Endothelial cell (in vitro differentiated cells): ENCODE results near the gene EOGT. TPM values are rescaled to one million over a fixed set of nuclear protein-coding genes. Genes with fewer than 3 reads are reported as not detected.

ENCODE experiments used
- DNase-seq: peaks from one replicate; pipeline ENCODE4 v3.0.0; 2021; ENCODE audit warnings: low spot score
- H3K27ac Mint-ChIP-seq: one replicate; pipeline ENCODE4 v1.8.0; 2021; ENCODE audit warnings: mixed read lengths, inconsistent platforms; ENCODE audit not compliant: unreplicated experiment
- H3K27me3 Mint-ChIP-seq: one replicate; pipeline ENCODE4 v1.8.0; 2021; ENCODE audit warnings: mild to moderate bottlenecking, moderate library complexity, mixed read lengths, inconsistent platforms; ENCODE audit not compliant: unreplicated experiment
- H3K36me3 Mint-ChIP-seq: one replicate; pipeline ENCODE4 v1.8.0; 2021; ENCODE audit warnings: mild to moderate bottlenecking, low read depth, mixed read lengths, inconsistent platforms; ENCODE audit not compliant: unreplicated experiment
- H3K4me1 Mint-ChIP-seq: one replicate; pipeline ENCODE4 v1.8.0; 2021; ENCODE audit warnings: mild to moderate bottlenecking, mixed read lengths, inconsistent platforms; ENCODE audit not compliant: unreplicated experiment
- H3K4me3 Mint-ChIP-seq: one replicate; pipeline ENCODE4 v1.8.0; 2021; ENCODE audit warnings: mild to moderate bottlenecking, mixed read lengths, inconsistent platforms; ENCODE audit not compliant: unreplicated experiment
- H3K9me3 Mint-ChIP-seq: one replicate; pipeline ENCODE4 v1.8.0; 2021; ENCODE audit warnings: mixed read lengths, inconsistent platforms; ENCODE audit not compliant: unreplicated experiment
- total RNA-seq: library from RNA; stranded (reverse); fragmentation: NEBNext Ultra II Directional; extraction: Animal tissue kit (Norgen Biotek cat#: 25700); gene quantifications from one replicate; pipeline ENCODE4 v1.2.1, GENCODE V29; 2021; ENCODE audit not compliant: unreplicated experiment
- TF ChIP-seq, protein P1 (sequence below): fragments of 200-600 bp; sonication (generic); IDR thresholded peaks from one replicate; pipeline ENCODE4 v1.5.0; 2021; ENCODE audit warnings: antibody characterized with exemption; ENCODE audit not compliant: unreplicated experiment

Gene EOGT
- total RNA-seq, 1 donor from 2014 or later: 165 TPM

DNA sequence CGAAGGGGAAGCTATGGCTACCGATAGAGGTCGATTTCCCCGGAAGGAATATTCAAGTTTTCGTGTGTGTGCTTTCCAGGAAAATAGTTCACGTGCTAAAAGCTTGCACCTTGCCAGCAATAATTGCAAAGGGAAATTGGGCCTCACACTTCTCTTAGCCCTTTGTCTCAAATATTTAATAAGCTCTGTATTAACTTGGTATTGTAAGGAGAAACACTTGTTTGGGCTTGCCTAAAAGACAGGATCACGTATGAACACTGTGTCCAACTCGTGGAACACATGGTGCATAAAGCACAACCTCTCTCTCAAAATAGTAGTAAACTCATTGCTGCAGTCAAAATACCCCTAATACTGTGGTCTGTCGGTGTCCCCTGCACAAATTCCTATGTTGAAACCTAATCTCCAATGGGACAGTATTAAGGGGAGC lies 39.0 kb upstream of the EOGT start:
- Mint-ChIP-seq H3K27ac (peak overlapping the region; percentile 97), H3K36me3 (peaks cover 17% of the 10 kb centered on the region), H3K4me3 (peak overlapping the region; percentile 97), H3K27me3 (peaks cover 4% of the 10 kb centered on the region), H3K9me3 (no peaks in the 10 kb centered on the region), H3K4me1 (peaks cover 19% of the 10 kb centered on the region)
- no peak for DNase-seq
- TF ChIP-seq, protein P1, sequence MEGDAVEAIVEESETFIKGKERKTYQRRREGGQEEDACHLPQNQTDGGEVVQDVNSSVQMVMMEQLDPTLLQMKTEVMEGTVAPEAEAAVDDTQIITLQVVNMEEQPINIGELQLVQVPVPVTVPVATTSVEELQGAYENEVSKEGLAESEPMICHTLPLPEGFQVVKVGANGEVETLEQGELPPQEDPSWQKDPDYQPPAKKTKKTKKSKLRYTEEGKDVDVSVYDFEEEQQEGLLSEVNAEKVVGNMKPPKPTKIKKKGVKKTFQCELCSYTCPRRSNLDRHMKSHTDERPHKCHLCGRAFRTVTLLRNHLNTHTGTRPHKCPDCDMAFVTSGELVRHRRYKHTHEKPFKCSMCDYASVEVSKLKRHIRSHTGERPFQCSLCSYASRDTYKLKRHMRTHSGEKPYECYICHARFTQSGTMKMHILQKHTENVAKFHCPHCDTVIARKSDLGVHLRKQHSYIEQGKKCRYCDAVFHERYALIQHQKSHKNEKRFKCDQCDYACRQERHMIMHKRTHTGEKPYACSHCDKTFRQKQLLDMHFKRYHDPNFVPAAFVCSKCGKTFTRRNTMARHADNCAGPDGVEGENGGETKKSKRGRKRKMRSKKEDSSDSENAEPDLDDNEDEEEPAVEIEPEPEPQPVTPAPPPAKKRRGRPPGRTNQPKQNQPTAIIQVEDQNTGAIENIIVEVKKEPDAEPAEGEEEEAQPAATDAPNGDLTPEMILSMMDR: no peak

DNA sequence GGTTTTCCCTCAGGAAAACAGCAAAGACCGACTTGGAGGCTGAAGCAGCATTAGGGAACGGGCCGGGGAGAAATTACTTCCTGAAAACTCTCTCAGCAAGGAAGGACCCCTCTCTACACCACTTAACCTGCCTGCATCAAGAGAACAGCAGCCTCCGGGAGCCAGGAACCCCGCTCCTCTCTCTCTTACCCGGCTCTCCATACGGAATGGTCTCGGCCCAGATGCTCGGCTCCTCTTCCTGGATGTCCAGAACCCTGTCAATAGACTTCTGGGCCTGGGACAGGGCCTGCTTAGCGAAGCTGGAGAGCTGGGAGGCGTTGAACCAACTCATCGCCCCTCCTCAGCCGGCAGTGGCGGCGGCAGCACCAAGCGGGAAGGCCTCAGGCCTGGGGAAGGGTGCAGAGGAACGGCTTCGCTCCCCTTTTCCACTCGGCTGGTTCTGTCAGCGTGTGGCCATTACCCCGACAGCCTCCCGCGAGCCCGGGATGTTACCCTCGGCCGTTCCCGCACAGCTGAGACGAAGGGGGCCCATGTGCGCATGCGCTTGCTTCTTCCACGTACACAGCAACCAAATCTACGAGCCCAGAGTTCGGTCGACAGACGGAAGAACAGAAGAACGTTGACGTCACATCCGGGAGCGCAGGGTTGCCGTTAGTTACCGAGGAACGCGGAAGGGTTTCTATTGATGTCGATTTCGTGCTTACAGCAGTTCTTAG lies 38.4 kb upstream of the EOGT start, which contains the start of gene TMF1:
TMF1 (minus strand) TSS at position 578 of the 716 bp plus-strand sequence; CDS start at position 331, 247 bp downstream.
- Mint-ChIP-seq H3K27me3 (peaks cover 4% of the 10 kb centered on the region), H3K27ac (peak within 1 kb of the TSS; percentile 97), H3K36me3 (peaks cover 15% of the 10 kb centered on the region), H3K9me3 (no peaks in the 10 kb centered on the region), H3K4me3 (peak within 1 kb of the TSS; percentile 97), H3K4me1 (peaks cover 19% of the 10 kb centered on the region)
- TF ChIP-seq, protein P1: no peak
- DNase-seq: peak; percentile 96

DNA sequence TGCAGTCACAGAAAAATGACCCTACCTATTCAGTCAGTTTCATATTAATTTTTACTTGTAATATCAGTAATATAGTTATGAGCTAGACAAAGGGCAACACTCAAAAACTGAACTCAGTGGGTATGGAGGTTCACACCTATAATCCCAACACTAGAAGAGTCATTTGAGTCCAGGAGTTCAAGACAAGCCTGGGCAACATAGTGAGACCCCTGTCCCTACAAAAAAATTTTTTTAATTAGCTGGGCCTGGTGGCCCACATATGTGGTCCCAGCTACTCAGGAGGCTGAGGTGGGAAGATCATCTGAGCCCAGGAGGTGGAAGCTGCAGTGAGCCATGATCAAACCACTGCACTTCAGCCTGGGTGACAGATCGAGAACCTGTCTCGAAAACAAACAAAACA lies 35.5 kb upstream of the EOGT start:
- Mint-ChIP-seq H3K27me3 (peaks cover 4% of the 10 kb centered on the region), H3K9me3 (no peaks in the 10 kb centered on the region), H3K4me3 (no peak overlapping the region), H3K36me3 (peaks cover 15% of the 10 kb centered on the region), H3K27ac (no peak overlapping the region), H3K4me1 (peaks cover 19% of the 10 kb centered on the region)
- TF ChIP-seq, protein P1: no peak
- no peak for DNase-seq

DNA sequence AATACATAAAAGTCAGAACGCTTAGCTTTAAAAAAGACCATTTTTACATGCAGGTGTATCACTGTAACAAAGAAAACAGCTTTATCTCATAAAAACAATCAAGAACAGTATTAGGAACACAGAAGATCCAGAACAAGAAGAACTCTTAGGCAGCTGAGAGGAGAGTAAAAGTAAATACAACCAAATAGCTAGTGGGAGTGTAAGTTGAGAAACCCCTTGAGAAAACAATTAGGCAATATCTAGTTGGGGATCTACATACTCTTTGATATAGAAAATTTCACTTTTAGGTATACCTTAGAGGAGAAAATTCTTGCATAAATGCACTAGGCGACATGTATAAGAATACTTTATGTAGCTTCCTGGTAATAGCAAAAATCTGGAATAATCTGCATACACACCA lies 31.1 kb upstream of the EOGT start:
- Mint-ChIP-seq H3K36me3 (peaks cover 19% of the 10 kb centered on the region), H3K27me3 (no peaks in the 10 kb centered on the region), H3K27ac (no peak overlapping the region), H3K4me1 (no peaks in the 10 kb centered on the region), H3K4me3 (no peak overlapping the region), H3K9me3 (no peaks in the 10 kb centered on the region)
- DNase-seq: no peak
- TF ChIP-seq, protein P1: no peak

DNA sequence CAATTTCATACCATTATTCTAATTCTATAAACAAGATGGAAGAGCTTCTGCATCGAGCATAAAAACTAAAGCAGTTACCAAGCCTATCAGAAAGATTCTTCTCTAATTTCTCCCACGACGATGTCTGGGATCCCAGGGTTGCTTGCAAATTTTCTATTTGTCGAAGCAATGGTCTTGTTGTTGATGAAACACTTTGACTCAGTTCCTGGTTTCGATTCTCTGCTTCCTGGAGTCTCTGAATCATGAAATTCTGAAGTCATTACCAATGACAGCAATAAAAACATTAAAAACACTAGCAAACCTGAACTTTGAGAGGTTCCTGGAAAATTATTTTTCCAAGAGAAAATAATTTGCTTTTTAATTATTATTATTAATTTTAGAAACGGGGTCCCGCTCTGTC lies 20.0 kb upstream of the EOGT start:
- Mint-ChIP-seq H3K4me1 (no peaks in the 10 kb centered on the region), H3K36me3 (peaks cover 33% of the 10 kb centered on the region), H3K4me3 (no peak overlapping the region), H3K27me3 (no peaks in the 10 kb centered on the region), H3K9me3 (no peaks in the 10 kb centered on the region), H3K27ac (no peak overlapping the region)
- DNase-seq: no peak
- TF ChIP-seq, protein P1: no peak
